GM19238 (cell line): ENCODE results near the gene SNX7.

Experiments
- DNase-seq: peaks from one replicate; pipeline ENCODE4 v3.0.0; 2011; ENCODE audit warnings: low spot score; ENCODE audit not compliant: insufficient read length

Gene SNX7

GRCh38 chr1:98697781-98698180 lies 36.3 kb downstream of the SNX7 start:
- no peak for DNase-seq

GRCh38 chr1:98698625-98699024 lies 37.1 kb downstream of the SNX7 start:
- DNase-seq: no peak

DNA sequence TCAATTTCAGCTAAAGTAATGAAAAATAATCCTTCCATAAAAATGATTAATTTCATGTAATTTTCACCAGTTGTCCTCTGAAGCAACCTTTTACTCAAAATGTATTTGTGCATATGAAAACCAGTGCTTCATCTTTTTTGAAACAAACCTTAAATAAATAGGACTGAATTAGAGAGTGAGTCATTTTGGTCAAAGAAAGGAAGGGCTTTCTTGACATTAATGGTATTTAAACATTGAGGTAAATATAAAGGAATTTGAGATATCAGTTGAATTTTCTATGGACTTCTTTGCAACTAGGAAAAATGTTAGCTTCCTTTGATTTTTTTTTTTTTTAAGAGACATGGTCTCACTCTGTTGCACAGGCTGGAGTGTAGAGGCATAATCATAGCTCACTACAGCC lies 38.7 kb downstream of the SNX7 start:
- DNase-seq: no peak

DNA sequence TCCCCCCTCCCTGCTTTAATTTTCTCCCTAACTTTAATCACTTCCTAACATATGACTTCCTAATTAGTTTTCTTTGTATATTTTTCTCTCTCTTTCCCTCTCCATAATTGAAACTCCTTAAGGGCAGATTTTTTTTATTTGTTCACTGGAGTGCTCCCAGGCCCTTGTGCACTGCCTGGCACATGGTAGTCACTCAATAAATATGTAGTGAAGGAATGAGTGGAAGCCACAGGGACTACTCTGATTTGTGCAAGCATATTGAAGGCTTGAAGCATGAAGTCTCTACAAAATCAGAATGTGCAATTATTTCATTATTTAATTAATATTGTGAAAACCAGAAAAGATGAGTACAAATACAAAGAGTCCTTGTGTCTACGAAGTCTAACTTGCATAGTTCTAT lies 41.5 kb downstream of the SNX7 start:
- DNase-seq: no peak

- DNase-seq: no peak
These were observed 43.0 kb downstream of the SNX7 start for GRCh38 chr1:98704474-98704873.

DNA sequence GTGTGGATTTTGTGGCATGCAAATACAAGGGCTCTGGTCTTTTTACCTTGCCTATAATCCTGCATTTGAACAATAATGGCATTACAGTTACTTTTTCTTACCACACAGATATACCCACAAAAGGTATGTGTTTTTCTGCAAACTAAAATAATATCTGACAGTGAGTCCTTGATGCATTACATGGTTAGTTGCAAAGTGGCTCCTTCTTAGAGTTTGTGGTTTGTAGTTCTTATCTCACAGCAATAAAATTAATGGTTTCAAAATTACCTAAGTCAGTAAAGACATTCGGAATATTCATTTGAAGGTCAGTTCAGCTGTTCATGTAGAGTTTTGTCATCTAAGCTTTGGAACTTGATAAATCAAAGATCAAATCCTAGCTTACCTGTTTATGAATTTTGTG lies 43.5 kb downstream of the SNX7 start:
- DNase-seq: no peak

GRCh38 chr1:98705591-98705990 lies 44.1 kb downstream of the SNX7 start:
- no peak for DNase-seq

DNA sequence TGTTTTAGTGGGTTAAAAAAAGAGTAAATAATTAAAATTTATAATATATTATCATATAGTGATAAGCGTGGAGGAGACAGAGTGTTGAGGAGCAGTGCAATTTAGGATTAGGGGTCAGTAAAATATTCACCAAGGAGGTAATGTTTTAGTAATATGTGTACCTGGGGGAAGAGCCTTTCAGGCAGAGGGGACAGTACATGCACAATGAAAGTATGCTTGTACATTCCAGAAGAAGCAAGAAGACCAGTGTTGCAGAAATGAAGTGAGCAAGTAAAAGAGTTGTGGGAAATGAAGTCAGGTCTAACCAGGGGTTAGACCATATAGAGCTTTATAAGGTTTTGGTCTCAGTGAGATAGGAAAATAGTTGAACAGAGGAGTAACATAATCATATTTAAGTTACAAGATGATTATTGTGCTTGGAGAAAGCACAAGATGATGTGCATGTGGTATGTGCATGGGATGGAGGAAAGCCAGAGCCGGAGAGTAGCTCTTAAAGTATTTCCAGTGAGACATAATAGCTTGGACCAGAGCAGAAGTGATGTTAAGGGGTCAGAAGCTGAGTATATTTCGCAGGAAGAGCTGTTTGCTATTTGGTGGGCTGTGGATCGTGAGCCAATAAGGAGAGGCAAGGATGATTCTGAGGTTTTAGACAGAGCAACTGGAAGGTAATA lies 44.8 kb downstream of the SNX7 start:
- no peak for DNase-seq

GRCh38 chr1:98707556-98707955 lies 46.0 kb downstream of the SNX7 start:
- DNase-seq: no peak

GRCh38 chr1:98709906-98710305 lies 48.4 kb downstream of the SNX7 start:
- DNase-seq: no peak

GRCh38 chr1:98723574-98723973 lies 62.1 kb downstream of the SNX7 start:
- DNase-seq: no peak

DNA sequence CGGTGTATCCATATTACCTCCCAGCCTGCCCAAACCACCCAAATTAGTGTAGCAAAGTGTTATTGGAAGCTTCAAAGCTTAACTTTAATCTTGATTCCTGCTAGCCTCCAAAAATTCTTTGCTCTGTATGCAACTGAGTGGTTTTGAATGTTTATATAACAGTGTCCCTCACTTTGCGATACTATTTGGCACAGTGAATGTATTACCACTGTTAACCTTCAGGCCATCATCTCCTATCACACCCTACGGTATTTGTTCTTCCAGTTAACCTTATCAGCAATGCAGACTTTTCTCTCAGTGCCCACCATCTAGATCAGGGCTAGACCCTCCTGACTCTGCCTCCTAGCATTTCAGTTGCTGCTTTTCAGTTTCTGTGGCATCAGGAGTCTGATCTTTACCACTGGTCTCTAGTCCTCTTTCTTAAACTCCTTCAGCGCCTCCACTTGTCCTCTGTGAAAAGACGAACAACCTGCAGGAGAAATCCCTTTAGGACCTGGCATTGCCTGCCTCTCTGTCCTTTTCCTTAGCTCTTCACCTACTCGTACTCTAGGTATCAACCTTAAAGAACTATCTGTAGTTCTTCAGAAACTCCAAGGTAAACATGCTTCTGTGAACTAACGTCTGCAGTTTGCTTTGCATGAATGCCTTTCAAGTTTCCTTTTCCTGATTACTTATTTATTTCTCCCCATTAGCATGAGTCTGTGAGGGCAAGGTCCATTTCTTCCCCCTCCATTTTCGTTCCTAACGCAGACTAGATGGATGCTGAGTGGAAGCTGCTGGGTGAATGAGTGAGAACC lies 71.7 kb downstream of the SNX7 start:
- DNase-seq: no peak

DNA sequence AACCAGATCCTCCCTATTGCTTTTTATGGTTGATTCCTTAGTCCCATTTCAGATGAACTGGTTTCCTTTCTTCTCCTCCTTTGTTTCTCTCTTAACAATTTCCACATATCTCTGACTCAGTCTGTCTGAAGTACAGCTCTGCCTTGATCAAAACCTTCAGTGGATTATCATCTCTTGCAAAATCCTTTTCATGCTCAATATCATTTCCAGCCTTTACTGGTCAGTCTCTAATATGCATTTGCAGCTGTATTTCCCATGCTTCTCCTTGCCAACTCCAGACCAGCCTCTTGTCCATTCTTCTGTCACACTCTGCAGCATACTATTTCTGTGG lies 72.2 kb downstream of the SNX7 start:
- DNase-seq: no peak

- DNase-seq: no peak
These were observed 74.2 kb downstream of the SNX7 start for GRCh38 chr1:98735756-98736155.

GRCh38 chr1:98737835-98738234 lies 76.3 kb downstream of the SNX7 start:
- DNase-seq: no peak

DNA sequence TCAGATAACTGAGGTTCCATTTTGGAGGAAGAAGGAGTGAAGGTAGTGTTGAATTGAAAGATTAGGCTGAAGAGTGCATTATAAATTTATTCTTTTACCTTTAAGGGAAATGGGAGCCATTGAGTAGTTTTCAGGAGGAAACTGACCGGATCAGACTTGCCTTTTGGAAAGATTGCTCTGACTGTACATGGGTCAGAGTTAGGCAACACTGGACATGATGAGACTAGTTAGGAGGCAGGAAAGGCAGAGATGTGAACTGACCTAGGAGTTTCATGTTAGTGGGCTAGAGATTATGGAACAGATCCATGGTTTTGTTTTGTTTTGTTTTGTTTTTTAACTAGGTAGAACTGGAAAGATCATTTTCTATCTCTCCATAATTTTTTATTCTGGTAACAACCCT lies 78.2 kb downstream of the SNX7 start:
- DNase-seq: no peak

DNA sequence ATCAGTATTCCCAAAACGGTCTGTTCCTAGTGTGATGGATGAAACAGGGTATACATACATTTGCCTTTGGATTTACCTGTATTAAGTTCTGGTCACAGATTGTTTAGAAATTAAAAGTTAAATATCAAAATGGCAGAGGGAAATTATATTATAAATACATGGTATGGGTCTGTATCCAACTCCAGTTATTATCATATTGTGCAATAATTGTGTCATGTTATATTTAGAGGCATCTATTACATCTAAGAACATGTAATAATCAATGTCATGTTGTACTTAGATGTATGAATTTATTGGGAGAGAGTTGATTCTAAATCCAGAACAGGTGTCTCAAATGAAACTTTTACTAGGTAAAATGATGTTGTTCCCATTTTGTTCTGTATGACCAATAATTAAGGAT lies 79.6 kb downstream of the SNX7 start:
- no peak for DNase-seq

GRCh38 chr1:98749152-98749756 lies 87.7 kb downstream of the SNX7 start:
- DNase-seq: no peak

GRCh38 chr1:98754176-98754575 lies 92.7 kb downstream of the SNX7 start:
- DNase-seq: no peak

DNA sequence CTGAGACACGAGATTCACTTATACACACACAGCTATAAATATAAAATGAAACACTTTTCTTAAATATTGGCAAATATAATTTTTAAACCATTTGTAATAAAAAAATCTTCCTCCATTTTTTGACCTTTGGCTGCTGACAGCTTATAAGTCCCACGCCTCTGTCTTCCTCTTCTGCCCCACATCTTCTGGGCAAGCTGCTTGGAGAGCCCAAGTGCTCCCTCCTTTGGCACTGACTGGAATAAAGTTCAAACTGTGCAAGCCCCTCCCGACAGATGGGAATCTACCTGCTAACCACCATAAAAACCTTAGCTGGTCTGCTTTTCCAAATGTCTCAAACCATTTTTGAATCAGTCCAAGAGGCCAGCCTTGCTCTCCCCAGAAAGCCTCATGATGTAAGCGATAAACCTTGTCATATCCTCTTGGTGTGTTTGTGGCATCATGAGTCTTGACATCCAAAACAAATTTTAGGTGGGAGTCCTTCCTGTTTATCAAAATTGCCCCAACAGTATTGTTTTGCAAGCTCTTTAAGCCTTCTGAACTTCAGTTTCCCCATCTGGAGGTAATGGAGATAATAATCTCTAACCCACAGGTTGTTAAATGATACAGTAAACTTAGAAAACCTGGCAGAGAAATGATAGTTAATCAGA lies 99.8 kb downstream of the SNX7 start:
- no peak for DNase-seq

DNA sequence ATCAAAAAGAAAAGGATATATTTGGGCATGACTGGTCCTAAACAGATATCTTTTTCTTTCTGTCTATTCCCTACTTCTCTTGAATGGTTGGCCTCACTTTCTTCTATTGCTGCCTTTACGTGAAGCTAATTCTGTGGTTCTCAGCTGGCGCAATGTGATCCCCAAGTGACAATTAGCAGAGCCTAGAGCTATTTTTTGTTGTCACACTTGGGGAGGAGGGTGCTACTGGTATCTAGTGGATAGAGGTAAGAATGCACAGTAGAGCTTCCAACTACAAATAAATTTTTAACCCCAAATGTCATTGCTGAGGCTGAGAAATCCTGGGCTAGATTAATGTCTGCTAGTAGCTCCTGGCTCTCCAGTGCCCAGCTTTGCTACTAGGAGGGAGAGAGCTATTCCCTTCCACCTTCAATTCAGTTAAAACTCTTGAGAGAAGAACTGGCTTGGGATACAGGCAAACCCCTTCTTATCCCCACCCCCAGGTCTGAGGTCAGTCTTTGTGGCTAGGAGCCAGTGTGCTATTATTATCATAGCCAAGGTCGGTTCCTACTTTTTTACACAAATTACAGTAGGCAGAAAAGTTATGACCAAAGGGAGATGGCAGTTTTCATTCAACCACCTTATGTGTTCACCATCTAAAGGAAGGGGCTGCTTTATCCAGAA lies 102.1 kb downstream of the SNX7 start:
- no peak for DNase-seq

DNA sequence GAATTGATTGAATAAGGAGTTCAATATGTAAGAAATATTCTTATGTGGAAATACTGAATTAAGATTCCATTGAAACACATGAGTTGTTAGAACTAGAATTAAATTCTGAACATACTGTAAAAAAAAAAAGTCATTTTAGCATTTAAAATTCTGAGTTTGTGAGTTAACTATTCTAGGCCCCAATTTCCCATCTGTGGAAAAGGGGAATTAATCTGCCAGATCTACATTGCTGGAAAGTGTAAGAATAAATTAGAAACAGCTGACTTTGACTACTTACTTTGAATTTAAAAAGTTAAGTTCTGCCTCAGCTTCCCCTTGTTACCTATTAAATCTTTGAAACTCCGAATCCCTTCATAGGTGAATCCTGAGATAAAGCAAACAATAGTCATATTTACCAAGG lies 103.0 kb downstream of the SNX7 start:
- no peak for DNase-seq
